Neural progenitor cell (in vitro differentiated cells): ENCODE measurements around the gene RBMS2. TPM values are rescaled to one million over a fixed set of nuclear protein-coding genes. Genes with fewer than 3 reads are reported as not detected.

Experiments used
- DNase-seq: peaks from one replicate; pipeline ENCODE4 v3.0.0-alpha.2; 2016; ENCODE audit warnings: low spot score
- H2AFZ ChIP-seq: fragments of 200-600 bp; sonication (generic); replicated peaks from 2 replicates; pipeline ENCODE4 v1.6.1; 2016; ENCODE audit warnings: antibody characterized with exemption
- H3F3A ChIP-seq: fragments of 200-600 bp; sonication (generic); 2 replicates; pipeline ENCODE4 v1.6.1; 2016; ENCODE audit warnings: antibody characterized with exemption, low read depth
- H3K27ac ChIP-seq: fragments of 200-600 bp; sonication (generic); 2 replicates; pipeline ENCODE4 v1.5.1; 2016; ENCODE audit warnings: mild to moderate bottlenecking
- H3K27me3 ChIP-seq: fragments of 200-600 bp; sonication (generic); 2 replicates; pipeline ENCODE4 v1.6.1; 2016; ENCODE audit warnings: mild to moderate bottlenecking, moderate library complexity
- H3K36me3 ChIP-seq: fragments of 200-600 bp; sonication (generic); 2 replicates; pipeline ENCODE4 v1.5.1; 2016
- H3K4me1 ChIP-seq: fragments of 200-600 bp; sonication (generic); 2 replicates; pipeline ENCODE4 v1.6.1; 2016; ENCODE audit warnings: mixed run types
- H3K4me2 ChIP-seq: fragments of 200-600 bp; sonication (generic); 2 replicates; pipeline ENCODE4 v1.6.1; 2016
- H3K4me3 ChIP-seq: fragments of 200-600 bp; sonication (generic); 2 replicates; pipeline ENCODE4 v1.5.1; 2016
- H3K79me2 ChIP-seq: fragments of 200-600 bp; sonication (generic); 2 replicates; pipeline ENCODE4 v1.6.1; 2016; ENCODE audit warnings: low read depth
- H3K9ac ChIP-seq: fragments of 200-600 bp; sonication (generic); 2 replicates; pipeline ENCODE4 v1.6.1; 2016
- H3K9me3 ChIP-seq: fragments of 200-600 bp; sonication (generic); 2 replicates; pipeline ENCODE4 v1.5.1; 2016; ENCODE audit warnings: low read depth
- H4K20me1 ChIP-seq: fragments of 200-600 bp; sonication (generic); 2 replicates; pipeline ENCODE4 v1.6.1; 2016; ENCODE audit warnings: low read depth
- H3K27ac Mint-ChIP-seq: 3 replicates; pipeline ENCODE4 v1.8.0; 2021; ENCODE audit warnings: mixed read lengths
- H3K27me3 Mint-ChIP-seq: 2 replicates; pipeline ENCODE4 v1.8.0; 2022; ENCODE audit warnings: low read depth, mild to moderate bottlenecking, inconsistent platforms, moderate library complexity, mixed read lengths; ENCODE audit not compliant: insufficient read depth
- H3K36me3 Mint-ChIP-seq: 3 replicates; pipeline ENCODE4 v1.8.0; 2021; ENCODE audit warnings: mixed read lengths
- H3K4me1 Mint-ChIP-seq: 3 replicates; pipeline ENCODE4 v1.8.0; 2021; ENCODE audit warnings: mixed read lengths
- H3K4me3 Mint-ChIP-seq: 3 replicates; pipeline ENCODE4 v1.8.0; 2021; ENCODE audit warnings: mild to moderate bottlenecking, moderate library complexity, mixed read lengths
- H3K9me3 Mint-ChIP-seq: 3 replicates; pipeline ENCODE4 v1.8.0; 2020; ENCODE audit warnings: mixed read lengths
- EZH2 ChIP-seq: fragments of 200-600 bp; sonication (generic); IDR thresholded peaks from 2 replicates; pipeline ENCODE4 v1.6.1; 2017; ENCODE audit warnings: antibody characterized with exemption, mild to moderate bottlenecking, moderate library complexity
- EZH2phosphoT487 ChIP-seq: fragments of 200-600 bp; sonication (generic); IDR thresholded peaks from 2 replicates; pipeline ENCODE4 v1.6.1; 2017; ENCODE audit warnings: antibody characterized with exemption
- total RNA-seq: library from RNA; depleted of rRNA; stranded (reverse); fragments of >200 nt; gene quantifications from 2 replicates; pipeline ENCODE4 v1.2.3, GENCODE V29; 2015; ENCODE audit warnings: low replicate concordance
- TF ChIP-seq, protein P1 (sequence below): fragments of 200-600 bp; sonication (generic); IDR thresholded peaks from 2 replicates; pipeline ENCODE4 v1.5.1; 2017; ENCODE audit warnings: antibody characterized with exemption, mild to moderate bottlenecking

The RBMS2 gene
- total RNA-seq, 1 donor from 2014 or later: 12.9 TPM

DNA sequence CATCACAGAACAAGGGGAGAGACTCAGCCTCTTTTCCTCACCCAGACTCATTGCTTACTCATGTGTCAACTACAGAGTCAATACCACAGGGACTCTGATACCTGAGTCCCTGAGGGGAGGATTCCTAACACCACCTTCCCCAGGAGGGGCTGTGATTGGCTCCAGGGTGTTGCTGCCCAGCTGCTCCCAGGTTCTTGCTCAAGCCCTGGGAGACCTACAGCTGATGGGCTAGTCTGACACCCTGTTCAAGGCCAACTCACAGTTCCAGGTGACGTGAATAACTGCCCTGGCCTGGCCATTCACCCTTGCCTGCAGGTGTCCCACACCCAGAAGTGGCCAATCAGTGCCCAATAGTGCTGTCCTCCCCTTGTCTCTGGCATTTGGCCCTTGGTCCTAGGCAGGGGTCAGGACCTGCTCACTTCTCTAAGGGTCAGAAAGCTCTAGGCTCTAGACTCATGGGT, 44.6 kb upstream of the RBMS2 start:
- H2AFZ ChIP-seq: no peak overlapping the region
- H4K20me1 ChIP-seq: no peaks in the 10 kb centered on the region
- Mint-ChIP-seq H3K4me1 (no peaks in the 10 kb centered on the region), H3K36me3 (peaks cover 9% of the 10 kb centered on the region), H3K4me3 (no peak overlapping the region), H3K9me3 (no peaks in the 10 kb centered on the region), H3K27ac (no peak overlapping the region), H3K27me3 (peaks cover 2% of the 10 kb centered on the region)
- H3K27ac ChIP-seq: no peak overlapping the region
- no peak for DNase-seq
- TF ChIP-seq EZH2phosphoT487: no peak
- no peak for TF ChIP-seq EZH2
- TF ChIP-seq, protein P1, sequence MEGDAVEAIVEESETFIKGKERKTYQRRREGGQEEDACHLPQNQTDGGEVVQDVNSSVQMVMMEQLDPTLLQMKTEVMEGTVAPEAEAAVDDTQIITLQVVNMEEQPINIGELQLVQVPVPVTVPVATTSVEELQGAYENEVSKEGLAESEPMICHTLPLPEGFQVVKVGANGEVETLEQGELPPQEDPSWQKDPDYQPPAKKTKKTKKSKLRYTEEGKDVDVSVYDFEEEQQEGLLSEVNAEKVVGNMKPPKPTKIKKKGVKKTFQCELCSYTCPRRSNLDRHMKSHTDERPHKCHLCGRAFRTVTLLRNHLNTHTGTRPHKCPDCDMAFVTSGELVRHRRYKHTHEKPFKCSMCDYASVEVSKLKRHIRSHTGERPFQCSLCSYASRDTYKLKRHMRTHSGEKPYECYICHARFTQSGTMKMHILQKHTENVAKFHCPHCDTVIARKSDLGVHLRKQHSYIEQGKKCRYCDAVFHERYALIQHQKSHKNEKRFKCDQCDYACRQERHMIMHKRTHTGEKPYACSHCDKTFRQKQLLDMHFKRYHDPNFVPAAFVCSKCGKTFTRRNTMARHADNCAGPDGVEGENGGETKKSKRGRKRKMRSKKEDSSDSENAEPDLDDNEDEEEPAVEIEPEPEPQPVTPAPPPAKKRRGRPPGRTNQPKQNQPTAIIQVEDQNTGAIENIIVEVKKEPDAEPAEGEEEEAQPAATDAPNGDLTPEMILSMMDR: no peak
- H3F3A ChIP-seq: peaks cover 3% of the 10 kb centered on the region
- H3K27me3 ChIP-seq: no peaks in the 10 kb centered on the region
- H3K79me2 ChIP-seq: peaks cover 2% of the 10 kb centered on the region
- no peaks in the 10 kb centered on the region for H3K36me3 ChIP-seq
- no peaks in the 10 kb centered on the region for H3K4me1 ChIP-seq
- no peaks in the 10 kb centered on the region for H3K9me3 ChIP-seq
- no peak overlapping the region for H3K9ac ChIP-seq
- H3K4me2 ChIP-seq: no peak overlapping the region
- no peak overlapping the region for H3K4me3 ChIP-seq

DNA sequence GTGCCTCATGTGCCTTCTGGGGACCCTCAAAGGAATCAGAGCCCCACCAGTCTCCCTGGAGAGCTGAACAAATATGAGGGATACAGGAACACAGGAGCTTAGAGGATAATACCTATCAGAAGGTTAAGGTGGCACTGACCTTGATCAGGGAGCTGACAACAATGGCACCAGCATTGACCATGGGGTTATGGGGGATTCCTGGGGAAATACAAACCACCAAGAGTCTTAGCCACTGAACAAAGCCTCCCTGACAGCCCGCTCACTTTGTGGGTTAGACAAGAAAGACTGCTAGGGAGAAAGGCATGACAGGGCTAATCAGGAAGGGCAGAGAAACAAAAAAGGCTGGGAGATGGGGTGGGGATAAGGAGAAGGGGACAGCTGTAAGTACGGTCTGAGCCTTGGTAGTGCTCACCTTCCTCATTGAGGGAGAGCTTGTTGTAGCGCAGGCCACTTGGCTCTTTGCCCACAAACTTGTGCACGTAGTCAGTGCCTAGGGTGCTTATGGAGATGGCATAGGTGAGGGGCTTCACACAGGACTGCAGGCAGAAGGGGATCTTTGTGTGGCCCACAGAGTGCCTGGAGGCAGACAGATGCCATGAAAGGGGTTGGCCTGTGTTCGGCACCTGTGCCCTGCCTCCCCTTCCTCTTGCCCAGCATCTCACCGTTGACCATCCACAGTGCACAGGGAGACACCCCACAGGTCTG, 43.9 kb upstream of the RBMS2 start:
- Mint-ChIP-seq H3K27ac (peak overlapping the region; percentile 34), H3K36me3 (peaks cover 9% of the 10 kb centered on the region), H3K9me3 (no peaks in the 10 kb centered on the region), H3K4me1 (no peaks in the 10 kb centered on the region), H3K27me3 (peaks cover 2% of the 10 kb centered on the region), H3K4me3 (no peak overlapping the region)
- DNase-seq: no peak
- no peak overlapping the region for H2AFZ ChIP-seq
- no peaks in the 10 kb centered on the region for H3K79me2 ChIP-seq
- no peaks in the 10 kb centered on the region for H3K9me3 ChIP-seq
- TF ChIP-seq, protein P1: no peak
- TF ChIP-seq EZH2 (no peak), EZH2phosphoT487 (no peak)
- H3K4me1 ChIP-seq: no peaks in the 10 kb centered on the region
- no peak overlapping the region for H3K4me2 ChIP-seq
- no peaks in the 10 kb centered on the region for H4K20me1 ChIP-seq
- no peak overlapping the region for H3K27ac ChIP-seq
- H3K9ac ChIP-seq: no peak overlapping the region
- no peaks in the 10 kb centered on the region for H3K36me3 ChIP-seq
- no peaks in the 10 kb centered on the region for H3F3A ChIP-seq
- H3K4me3 ChIP-seq: no peak overlapping the region
- no peaks in the 10 kb centered on the region for H3K27me3 ChIP-seq

DNA sequence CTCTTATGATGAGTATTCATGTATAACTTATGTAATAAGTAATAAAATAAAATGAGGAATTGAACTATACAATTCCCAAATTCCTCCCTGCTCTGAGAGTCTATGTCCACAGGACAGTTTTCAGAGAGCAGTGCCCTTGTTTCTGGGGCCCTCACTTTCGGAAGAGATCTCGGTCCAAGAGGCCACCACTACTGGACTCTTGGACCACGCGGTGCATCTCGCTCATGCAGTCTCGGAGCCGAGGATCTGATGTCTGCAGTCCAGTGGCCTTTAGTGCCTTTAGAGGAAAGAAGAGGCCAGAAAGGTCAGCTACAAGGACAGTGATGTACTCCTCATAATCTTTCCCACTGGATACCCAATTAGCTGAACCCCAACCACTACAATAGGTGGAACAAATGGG, 42.0 kb upstream of the RBMS2 start:
- no peak overlapping the region for H3K4me3 ChIP-seq
- H3K27me3 ChIP-seq: no peaks in the 10 kb centered on the region

More for the DNA sequence above, 42.0 kb upstream of the RBMS2 start:
- Histone ChIP-seq H3K9me3 (no peaks in the 10 kb centered on the region), H3K4me2 (no peak overlapping the region), H3K79me2 (no peaks in the 10 kb centered on the region), H3K9ac (no peak overlapping the region), H3F3A (peaks cover 4% of the 10 kb centered on the region), H2AFZ (no peak overlapping the region), H3K4me1 (no peaks in the 10 kb centered on the region), H4K20me1 (no peaks in the 10 kb centered on the region), H3K27ac (no peak overlapping the region), H3K36me3 (no peaks in the 10 kb centered on the region)
- no peak overlapping the region for H3K4me3 Mint-ChIP-seq
- H3K27ac Mint-ChIP-seq: no peak overlapping the region
- no peak for TF ChIP-seq EZH2phosphoT487
- TF ChIP-seq, protein P1: no peak
- TF ChIP-seq EZH2: no peak
- no peak for DNase-seq
- no peaks in the 10 kb centered on the region for H3K4me1 Mint-ChIP-seq
- H3K27me3 Mint-ChIP-seq: peaks cover 2% of the 10 kb centered on the region
- H3K36me3 Mint-ChIP-seq: peaks cover 7% of the 10 kb centered on the region
- no peaks in the 10 kb centered on the region for H3K9me3 Mint-ChIP-seq
